ENCODE results near the gene CBFA2T2.
"Not testable (repeated sequence)": the region's sequence is repeated elsewhere in the genome, so short reads cannot be mapped to it uniquely, and the experiment has no call there.

- TF ChIP-seq CTCF (IDR thresholded peaks at IDR 0.05): peak; percentile 92 to 97 (median 93)
- TF ChIP-seq POLR2A (IDR thresholded peaks at IDR 0.05): not testable (repeated sequence)
These were observed 32.8 kb upstream of the CBFA2T2 start for GRCh38 chr20:33456916-33457642.
